IPS-NIHi11 (cell line): ENCODE data around the gene F7.
"Not testable (repeated sequence)": the region's sequence is repeated elsewhere in the genome, so short reads cannot be mapped to it uniquely, and the experiment has no call there.

Experiments used
- DNase-seq: peaks from one replicate; pipeline ENCODE4 v3.0.0; 2012; ENCODE audit warnings: mixed read lengths, low spot score

The F7 gene

GRCh38 chr13:113102302-113102701, 3.3 kb upstream of the F7 start:
- not testable (repeated sequence) for DNase-seq

GRCh38 chr13:113102727-113103126, 2.9 kb upstream of the F7 start:
- no peak for DNase-seq

GRCh38 chr13:113103646-113104045, 1.9 kb upstream of the F7 start:
- DNase-seq: no peak

GRCh38 chr13:113105921-113106452, 396 bp downstream of the F7 start:
- DNase-seq: no peak

GRCh38 chr13:113106711-113107351, 1.2 kb downstream of the F7 start:
- DNase-seq: no peak

- DNase-seq: not testable (repeated sequence)
Observed at GRCh38 chr13:113108521-113108920, 2.9 kb downstream of the F7 start.

GRCh38 chr13:113109151-113110047, 3.8 kb downstream of the F7 start:
- DNase-seq: no peak

GRCh38 chr13:113110048-113110851, 4.7 kb downstream of the F7 start:
- DNase-seq: no peak

GRCh38 chr13:113110852-113111315, 5.3 kb downstream of the F7 start:
- no peak for DNase-seq

- DNase-seq: not testable (repeated sequence)
Observed at GRCh38 chr13:113111821-113112220, 6.2 kb downstream of the F7 start.

- not testable (repeated sequence) for DNase-seq
Observed at GRCh38 chr13:113112475-113112874, 6.9 kb downstream of the F7 start.

- no peak for DNase-seq
Observed at GRCh38 chr13:113112893-113113845, 7.6 kb downstream of the F7 start.

- DNase-seq: no peak
Observed at GRCh38 chr13:113113846-113114271, 8.3 kb downstream of the F7 start.

GRCh38 chr13:113114511-113115362, 9.1 kb downstream of the F7 start:
- no peak for DNase-seq

GRCh38 chr13:113115363-113116205, 10.0 kb downstream of the F7 start:
- no peak for DNase-seq

- DNase-seq: no peak
Observed at GRCh38 chr13:113116206-113116800, 10.7 kb downstream of the F7 start.

GRCh38 chr13:113116871-113117271, 11.3 kb downstream of the F7 start:
- no peak for DNase-seq

GRCh38 chr13:113117335-113117872, 11.8 kb downstream of the F7 start:
- no peak for DNase-seq
